HFFc6 (cell line): ENCODE results near the gene CFAP77. TPM values are rescaled to one million over a fixed set of nuclear protein-coding genes. Genes with fewer than 3 reads are reported as not detected.
A peak's percentile ranks its signal among the peaks of the same experiment; 100 is the strongest.

Source experiments
- DNase-seq: peaks from one replicate; pipeline ENCODE4 v3.0.0-alpha.2; 2018
- H3K27ac Mint-ChIP-seq: 2 replicates; pipeline ENCODE4 v1.8.0; 2020; ENCODE audit warnings: mild to moderate bottlenecking, mixed read lengths
- H3K27me3 Mint-ChIP-seq: 2 replicates; pipeline ENCODE4 v1.8.0; 2021; ENCODE audit warnings: mild to moderate bottlenecking, moderate library complexity, mixed read lengths; ENCODE audit not compliant: insufficient read depth
- H3K36me3 Mint-ChIP-seq: 2 replicates; pipeline ENCODE4 v1.8.0; 2021; ENCODE audit warnings: low read depth, mixed read lengths
- H3K4me1 Mint-ChIP-seq: 2 replicates; pipeline ENCODE4 v1.8.0; 2020; ENCODE audit warnings: low read depth, mixed read lengths
- H3K4me3 Mint-ChIP-seq: 2 replicates; pipeline ENCODE4 v1.8.0; 2020; ENCODE audit warnings: mild to moderate bottlenecking, moderate library complexity, mixed read lengths
- H3K9me3 Mint-ChIP-seq: 2 replicates; pipeline ENCODE4 v1.8.0; 2020; ENCODE audit warnings: mild to moderate bottlenecking, mixed read lengths
- CTCF ChIP-seq: fragments of 200-600 bp; sonication (generic); IDR thresholded peaks from 2 replicates; pipeline ENCODE4 v1.5.0; 2021; ENCODE audit warnings: antibody characterized with exemption, mild to moderate bottlenecking
- total RNA-seq, 6 experiments: library from RNA; stranded (reverse); fragmentation: NEBNext Ultra II Directional; extraction: Animal tissue kit (Norgen Biotek cat#: 25700); gene quantifications; 2 replicates in 1 of 6; 3 replicates in 5 of 6; pipeline ENCODE4 v1.2.3, GENCODE V29; 2021

CFAP77 gene
- total RNA-seq, 6 experiments from 2014 or later = not detected

- TF ChIP-seq CTCF = no peak
- no peak for DNase-seq
- Mint-ChIP-seq H3K4me1 (no peaks in the 10 kb centered on the region), H3K36me3 (peaks cover 17% of the 10 kb centered on the region), H3K9me3 (no peaks in the 10 kb centered on the region), H3K4me3 (no peak overlapping the region), H3K27ac (no peak overlapping the region), H3K27me3 (peaks cover 2% of the 10 kb centered on the region; the same call in 1 of the 2 replicates)
Observed at GRCh38 chr9:132395560-132395959, 14.5 kb upstream of the CFAP77 start.

GRCh38 chr9:132401824-132402223, 8.2 kb upstream of the CFAP77 start:
- Mint-ChIP-seq H3K27me3 (no peaks in the 10 kb centered on the region; the same call in 1 of the 2 replicates), H3K4me3 (no peak overlapping the region), H3K27ac (no peak overlapping the region), H3K9me3 (no peaks in the 10 kb centered on the region), H3K4me1 (peaks cover 19% of the 10 kb centered on the region), H3K36me3 (peaks cover 23% of the 10 kb centered on the region)
- no peak for TF ChIP-seq CTCF
- DNase-seq = no peak

- Mint-ChIP-seq H3K9me3 (no peaks in the 10 kb centered on the region), H3K27me3 (peaks cover under 1% of the 10 kb centered on the region; the same call in 1 of the 2 replicates), H3K36me3 (peaks cover 23% of the 10 kb centered on the region), H3K4me3 (no peak overlapping the region), H3K27ac (no peak overlapping the region), H3K4me1 (peaks cover 24% of the 10 kb centered on the region)
- TF ChIP-seq CTCF = no peak
- DNase-seq = no peak
Observed at GRCh38 chr9:132404228-132404881, 5.7 kb upstream of the CFAP77 start.

- peak within 1 kb of the TSS; percentile 92 for H3K4me3 Mint-ChIP-seq
- TF ChIP-seq CTCF = no peak
- peaks cover 33% of the 10 kb centered on the region for H3K4me1 Mint-ChIP-seq
- DNase-seq = peak; percentile 86
- H3K27ac Mint-ChIP-seq = peak within 1 kb of the TSS; percentile 87
- peaks cover 11% of the 10 kb centered on the region for H3K27me3 Mint-ChIP-seq
- H3K9me3 Mint-ChIP-seq = no peaks in the 10 kb centered on the region
- H3K36me3 Mint-ChIP-seq = peaks cover 10% of the 10 kb centered on the region; the same call in 1 of the 2 replicates
Observed at GRCh38 chr9:132406554-132407122, 3.4 kb upstream of the CFAP77 start, which contains the start of gene TTF1. Gene TTF1, minus strand, starts transcription at chr9:132406840. Its CDS starts 4,019 bp downstream, at chr9:132402821.

GRCh38 chr9:132407196-132407595, 2.8 kb upstream of the CFAP77 start:
- H3K4me3 Mint-ChIP-seq = peak overlapping the region; percentile 92
- DNase-seq = no peak
- H3K4me1 Mint-ChIP-seq = peaks cover 33% of the 10 kb centered on the region
- peak overlapping the region; percentile 87 for H3K27ac Mint-ChIP-seq
- TF ChIP-seq CTCF = no peak
- peaks cover 5% of the 10 kb centered on the region; the same call in 1 of the 2 replicates for H3K36me3 Mint-ChIP-seq
- no peaks in the 10 kb centered on the region for H3K9me3 Mint-ChIP-seq
- peaks cover 11% of the 10 kb centered on the region for H3K27me3 Mint-ChIP-seq
